Central memory CD4-positive, alpha-beta T cell (primary cell): ENCODE data around the gene NR5A1.

Experiments used
- DNase-seq: peaks from one replicate; pipeline ENCODE4 v3.0.0; 2022

Gene NR5A1

GRCh38 chr9:124479371-124479770, 27.8 kb downstream of the NR5A1 start:
- no peak for DNase-seq

GRCh38 chr9:124478354-124478753, 28.8 kb downstream of the NR5A1 start:
- DNase-seq: no peak

- no peak for DNase-seq
Measured at GRCh38 chr9:124477648-124478285, 29.4 kb downstream of the NR5A1 start.

GRCh38 chr9:124477211-124477647, 30.0 kb downstream of the NR5A1 start:
- DNase-seq: no peak

GRCh38 chr9:124475868-124476690, 31.1 kb downstream of the NR5A1 start:
- DNase-seq: no peak

GRCh38 chr9:124475158-124475867, 31.9 kb downstream of the NR5A1 start:
- no peak for DNase-seq

GRCh38 chr9:124474151-124474550, 33.0 kb downstream of the NR5A1 start:
- no peak for DNase-seq

- DNase-seq: no peak
Measured at GRCh38 chr9:124473310-124473709, 33.9 kb downstream of the NR5A1 start.

GRCh38 chr9:124472770-124473169, 34.4 kb downstream of the NR5A1 start:
- DNase-seq: no peak

- no peak for DNase-seq
Measured at GRCh38 chr9:124471761-124472160, 35.4 kb downstream of the NR5A1 start.

- no peak for DNase-seq
Measured at GRCh38 chr9:124470726-124471125, 36.5 kb downstream of the NR5A1 start.

- no peak for DNase-seq
Measured at GRCh38 chr9:124470306-124470705, 36.9 kb downstream of the NR5A1 start.

GRCh38 chr9:124469011-124469832, 38.0 kb downstream of the NR5A1 start:
- DNase-seq: no peak

GRCh38 chr9:124468061-124468740, 39.0 kb downstream of the NR5A1 start:
- DNase-seq: no peak

- DNase-seq: no peak
Measured at GRCh38 chr9:124467410-124468060, 39.7 kb downstream of the NR5A1 start.

- no peak for DNase-seq
Measured at GRCh38 chr9:124465736-124466135, 41.5 kb downstream of the NR5A1 start.

GRCh38 chr9:124462739-124463138, 44.5 kb downstream of the NR5A1 start:
- no peak for DNase-seq

- no peak for DNase-seq
Measured at GRCh38 chr9:124458441-124458840, 48.8 kb downstream of the NR5A1 start.

- no peak for DNase-seq
Measured at GRCh38 chr9:124457887-124458431, 49.2 kb downstream of the NR5A1 start.

GRCh38 chr9:124457079-124457886, 49.9 kb downstream of the NR5A1 start:
- DNase-seq: no peak
